Heart right ventricle (tissue), 16 donors: ENCODE data around the gene EMILIN1. TPM values are rescaled to one million over a fixed set of nuclear protein-coding genes. Genes with fewer than 3 reads are reported as not detected.
A peak's percentile ranks its signal among the peaks of the same experiment; 100 is the strongest.

ENCODE experiments used
- ATAC-seq, 8 donors: fragments of 200-7000 bp; cut with Tn5 transposase; one replicate each; pipeline ENCODE4 v1.9.1; 2020; ENCODE audit warnings: mild to moderate bottlenecking in 8 of 8, moderate library complexity in 8 of 8, moderate number of reproducible peaks in 1 of 8
- DNase-seq, 2 donors: peaks; one replicate each; pipeline ENCODE4 v3.0.0-alpha.2; 2020
- H3K27ac ChIP-seq, 10 donors: fragments of 200-600 bp; sonication (generic) in 2 of 10; one replicate each; pipeline versions ENCODE4 v1.5.0 to v1.8.0; 2020 to 2022; ENCODE audit warnings: mild to moderate bottlenecking in 3 of 10
- H3K27me3 ChIP-seq, 7 donors: fragments of 200-600 bp; one replicate each; pipeline ENCODE4 v1.8.0; 2021 to 2022; ENCODE audit warnings: mild to moderate bottlenecking in 2 of 7
- H3K36me3 ChIP-seq, 9 donors: fragments of 200-600 bp; sonication (generic) in 1 of 9; one replicate each; pipeline versions ENCODE4 v1.5.0 to v1.8.0; 2020 to 2022; ENCODE audit warnings: mild to moderate bottlenecking in 2 of 9
- H3K4me1 ChIP-seq, 9 donors: fragments of 200-600 bp; sonication (generic) in 1 of 9; one replicate each; pipeline versions ENCODE4 v1.5.0 to v1.8.0; 2020 to 2022; ENCODE audit warnings: mild to moderate bottlenecking in 4 of 9
- H3K4me3 ChIP-seq, 10 donors: fragments of 200-600 bp; sonication (generic) in 2 of 10; one replicate each; pipeline versions ENCODE4 v1.5.0 to v1.8.0; 2020 to 2022; ENCODE audit warnings: mild to moderate bottlenecking in 7 of 10, moderate library complexity in 2 of 10
- H3K9me3 ChIP-seq, 11 donors: fragments of 200-600 bp in 10 of 11; sonication (generic) in 2 of 11; one replicate each; pipeline versions ENCODE4 v1.5.0 to v1.8.0; 2013 to 2022; ENCODE audit warnings: mild to moderate bottlenecking in 2 of 11, control low read depth in 1 of 11, moderate library complexity in 1 of 11
- CTCF ChIP-seq, 9 donors: fragments of 200-600 bp; sonication (generic) in 2 of 9; IDR thresholded peaks; one replicate each; pipeline versions ENCODE4 v1.5.0 to v1.8.0; 2021 to 2022; ENCODE audit warnings: antibody characterized with exemption in 9 of 9, mild to moderate bottlenecking in 5 of 9, moderate library complexity in 1 of 9
- WGBS, 2 donors: extraction: QIAGEN DNeasy Blood & Tissue Kit; methylation state at CpG; one replicate each; pipeline ENCODE4 v1.1.7; 2013; ENCODE audit warnings: inconsistent platforms in 1 of 2; 5-methylcytosine and 5-hydroxymethylcytosine counted together
- intact Hi-C, 10 donors: fragments of 100-400 bp; cut with DNase I; formaldehyde crosslinking; loops; one replicate each; pipeline versions ENCODE4 v1.11.1 to v1.14.2; 2022
- polyA plus RNA-seq, 2 donors: library from polyadenylated mRNA; stranded (reverse); fragments of 200-250 nt; gene quantifications; one replicate each; pipeline ENCODE4 v1.2.3, GENCODE V29; 2013
- total RNA-seq, 10 donors: library from RNA; stranded (reverse); fragmentation: NEBNext Ultra II Directional in 3 of 10; extraction: Animal tissue kit (Norgen Biotek cat#: 25700) in 3 of 10; gene quantifications; one replicate each; pipeline versions ENCODE4 v1.2.1 to v1.2.4, GENCODE V29; 2021 to 2023
- donor health status: Arrhythmogenic right ventricular cardiomyopathy.
- donor health status: ischemic (EF 13 %, LVEDD 7.1; RV severe dilation, severe dysfunction).
- donor health status: healthy with polysubstance abuse.
- donor health status: DM: no; HTN: yes; CAD: no.
- donor health status: DM: no; HTN: no; CAD: no.
- donor health status: ischemic (EF 25% LVEDD 6.9; RV normal size, moderate dysfunction).
- donor health status: ischemic (EF 25% LVEDD 5.7; RV mildly dilated, moderate dysfunction).
- donor health status: healthy.
- donor health status: DM: yes; HTN: yes; CAD: no.
- donor health status: Ischemic cardiomyopathy.
- donor health status: ischemic (EF 35%, LVEDD 5.7; RV mildly dilated, moderate dysfunction).
- donor health status: nonischemic (EF 11% LVEDD 7.7; RV severe dilation, severe dysfunction).
- donor health status: DM: yes; HTN: yes; CAD: no.
- donor health status: PGD.
- donor health status: ischemic (EF 29% LVEDD 5.4; RV normal size, mild dysfunction).
- donor health status: nonischemic (EF 23%, LVEDD 6.1; RV moderate dilation, normal function).

EMILIN1 gene
- total and polyA plus RNA-seq, 12 donors, result 6.8 to 53.2 (median 15.3) TPM

GRCh38 chr2:27083410-27084296 lies 5.2 kb downstream of the EMILIN1 start:
- intact Hi-C loops, result loop anchor here in 6 of 10 donors (5.0 to 10.0 kb wide), 4 partner anchors 49 to 121 kb away; partner anchors contain the start of gene TMEM214 (in 4 of the 6)
- Histone ChIP-seq H3K4me3 (no peak overlapping the region), H3K9me3 (no peaks in the 10 kb centered on the region), H3K4me1 (peaks cover 10 to 63% (median 50%) of the 10 kb centered on the region in 9 donors), H3K36me3 (peaks cover 0 to 13% (median 0%) of the 10 kb centered on the region in 9 donors), H3K27me3 (no peaks in the 10 kb centered on the region), H3K27ac (peak overlapping the region in 1 of 10 donors; percentile 26)
- no peak for DNase-seq
- no peak for ATAC-seq
- TF ChIP-seq CTCF (IDR thresholded peaks at IDR 0.05), result no peak
- 87 to 91% methylated on average over 20 of the region's 20 CpGs for WGBS, 2 donors

- ATAC-seq (no peak), DNase-seq (no peak)
- no peak for TF ChIP-seq CTCF (IDR thresholded peaks at IDR 0.05)
- Histone ChIP-seq H3K4me1 (peaks cover 10 to 63% (median 50%) of the 10 kb centered on the region in 9 donors), H3K27ac (peak overlapping the region in 3 of 10 donors; percentile 86 to 94 (median 89)), H3K4me3 (no peak overlapping the region), H3K27me3 (no peaks in the 10 kb centered on the region), H3K36me3 (peaks cover 0 to 13% (median 0%) of the 10 kb centered on the region in 9 donors), H3K9me3 (no peaks in the 10 kb centered on the region)
- 80 to 89% methylated on average over 6 of the region's 6 CpGs for WGBS, 2 donors
- intact Hi-C loops, result loop anchor here in 9 of 10 donors (5.0 to 10.0 kb wide), 6 partner anchors 32 to 122 kb away; partner anchors contain the start of genes TMEM214 (in 6 of the 9) and AGBL5 (in 2 of the 9)
Observed at GRCh38 chr2:27084297-27085061, 6.1 kb downstream of the EMILIN1 start.

- H3K27me3 ChIP-seq, result no peaks in the 10 kb centered on the region
- H3K27ac ChIP-seq, result peak overlapping the region in 9 of 10 donors; percentile 86 to 98 (median 93)
- H3K9me3 ChIP-seq, result no peaks in the 10 kb centered on the region
- TF ChIP-seq CTCF (IDR thresholded peaks at IDR 0.05), result peak in 1 of 9 donors; percentile 39
- ATAC-seq (no peak), DNase-seq (no peak)
- WGBS, 2 donors, result 50 to 55% methylated on average over 10 of the region's 10 CpGs
- intact Hi-C loops, result loop anchor here in 8 of 10 donors (5.0 to 10.0 kb wide), 6 partner anchors 33 to 123 kb away; partner anchors contain the start of genes TMEM214 (in 4 of the 8) and AGBL5 (in 2 of the 8)
- peak overlapping the region in 9 of 10 donors; percentile 56 to 80 (median 74) for H3K4me3 ChIP-seq
- peaks cover 10 to 61% (median 43%) of the 10 kb centered on the region in 9 donors for H3K4me1 ChIP-seq
- peaks cover 0 to 13% (median 0%) of the 10 kb centered on the region in 9 donors for H3K36me3 ChIP-seq
Observed at GRCh38 chr2:27085062-27085672, 6.8 kb downstream of the EMILIN1 start.
